ENCODE measurements around the gene MEP1B. TPM values are rescaled to one million over a fixed set of nuclear protein-coding genes. Genes with fewer than 3 reads are reported as not detected.
"Not testable (repeated sequence)": the region's sequence is repeated elsewhere in the genome, so short reads cannot be mapped to it uniquely, and the experiment has no call there.

MEP1B gene
- total and polyA plus RNA-seq, 4 donors: not detected

DNA sequence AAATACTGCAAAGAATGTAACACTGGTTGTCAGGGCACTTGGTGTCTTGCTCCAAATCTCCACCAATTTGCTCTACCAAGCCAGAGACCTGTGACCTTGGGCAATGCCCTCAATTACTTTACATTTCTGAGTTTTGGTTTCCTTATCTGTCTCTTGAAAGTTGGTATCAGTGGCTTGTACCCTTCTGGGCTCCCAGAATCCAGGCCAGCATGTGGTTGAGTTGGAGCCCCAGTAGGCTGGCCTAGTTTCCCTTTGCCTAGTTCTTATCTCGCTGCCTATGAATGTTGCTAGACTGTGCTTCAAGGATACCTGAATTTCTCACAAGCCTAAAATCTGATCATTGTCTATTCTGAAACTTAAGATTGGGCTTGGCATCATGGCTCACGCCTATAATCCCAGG lies 26.6 kb downstream of the MEP1B start:
- 93 to 95% methylated on average over 2 of the region's 2 CpGs for WGBS, 2 donors
- H3K9me3 ChIP-seq (ENCODE audit: control insufficient read depth in 4 of 4, insufficient read depth in 3 of 4, low read length in 3 of 4): no peaks in the 10 kb centered on the region
- ATAC-seq (ENCODE audit: insufficient read depth, low FRiP score): no peak

DNA sequence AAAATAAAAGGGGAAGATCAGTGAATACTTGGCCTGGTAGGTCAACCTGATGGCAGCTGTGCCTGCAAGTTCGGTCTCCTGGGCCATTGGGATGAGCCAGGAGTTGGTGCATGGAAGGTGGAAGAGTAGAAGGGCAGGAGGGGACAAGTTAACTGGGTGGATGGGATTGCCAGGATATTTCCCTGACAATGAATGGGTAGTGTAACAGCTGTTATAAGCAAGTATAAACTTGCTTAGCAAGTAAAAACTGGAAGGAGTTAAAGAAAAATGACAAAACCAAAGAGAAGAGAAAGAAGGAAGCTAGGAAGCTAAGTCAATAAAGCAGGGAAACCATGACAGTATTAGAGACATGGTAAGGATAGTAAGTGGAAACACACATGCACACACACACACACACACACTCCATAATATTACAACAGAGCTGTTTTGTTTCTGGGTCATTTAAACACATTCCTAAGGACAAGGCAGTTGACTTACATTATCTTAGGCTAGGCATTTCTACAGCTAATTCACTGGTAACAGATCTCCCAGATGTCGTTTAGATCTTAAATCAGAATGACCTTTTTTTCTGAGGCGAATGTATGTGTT lies 29.7 kb downstream of the MEP1B start:
- TF ChIP-seq, protein P1, sequence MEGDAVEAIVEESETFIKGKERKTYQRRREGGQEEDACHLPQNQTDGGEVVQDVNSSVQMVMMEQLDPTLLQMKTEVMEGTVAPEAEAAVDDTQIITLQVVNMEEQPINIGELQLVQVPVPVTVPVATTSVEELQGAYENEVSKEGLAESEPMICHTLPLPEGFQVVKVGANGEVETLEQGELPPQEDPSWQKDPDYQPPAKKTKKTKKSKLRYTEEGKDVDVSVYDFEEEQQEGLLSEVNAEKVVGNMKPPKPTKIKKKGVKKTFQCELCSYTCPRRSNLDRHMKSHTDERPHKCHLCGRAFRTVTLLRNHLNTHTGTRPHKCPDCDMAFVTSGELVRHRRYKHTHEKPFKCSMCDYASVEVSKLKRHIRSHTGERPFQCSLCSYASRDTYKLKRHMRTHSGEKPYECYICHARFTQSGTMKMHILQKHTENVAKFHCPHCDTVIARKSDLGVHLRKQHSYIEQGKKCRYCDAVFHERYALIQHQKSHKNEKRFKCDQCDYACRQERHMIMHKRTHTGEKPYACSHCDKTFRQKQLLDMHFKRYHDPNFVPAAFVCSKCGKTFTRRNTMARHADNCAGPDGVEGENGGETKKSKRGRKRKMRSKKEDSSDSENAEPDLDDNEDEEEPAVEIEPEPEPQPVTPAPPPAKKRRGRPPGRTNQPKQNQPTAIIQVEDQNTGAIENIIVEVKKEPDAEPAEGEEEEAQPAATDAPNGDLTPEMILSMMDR (IDR thresholded peaks at IDR 0.05; ENCODE audit: control extremely low read depth, extremely low read depth): no peak
- ATAC-seq (ENCODE audit: insufficient read depth, low FRiP score): no peak
- Histone ChIP-seq H3K4me3 (no peak overlapping the region), H3K27ac (ENCODE audit: low read depth in 1 of 2, low read length in 1 of 2) (no peak overlapping the region), H3K4me1 (ENCODE audit: control insufficient read depth in 5 of 5, insufficient read depth in 5 of 5, low read length in 5 of 5) (no peaks in the 10 kb centered on the region), H3K36me3 (ENCODE audit: control insufficient read depth in 4 of 4, insufficient read depth in 4 of 4, low read length in 4 of 4) (no peaks in the 10 kb centered on the region), H3K27me3 (ENCODE audit: control insufficient read depth in 3 of 3, insufficient read depth in 3 of 3, low read length in 2 of 3) (no peaks in the 10 kb centered on the region), H3K9ac (ENCODE audit: insufficient read depth in 1 of 2, low read length in 2 of 2) (no peak overlapping the region), H3K9me3 (ENCODE audit: control insufficient read depth in 4 of 4, insufficient read depth in 3 of 4, low read length in 3 of 4) (no peaks in the 10 kb centered on the region)
- peak in 1 of 3 donors; percentile 9 for DNase-seq
- WGBS, 2 donors: 78 to 83% methylated on average over 3 of the region's 3 CpGs

More for the DNA sequence above, 26.6 kb downstream of the MEP1B start:
- no peak overlapping the region for H3K9ac ChIP-seq (ENCODE audit: insufficient read depth in 1 of 2, low read length in 2 of 2)
- no peak overlapping the region for H3K4me3 ChIP-seq
- DNase-seq: no peak
- no peaks in the 10 kb centered on the region for H3K27me3 ChIP-seq (ENCODE audit: control insufficient read depth in 3 of 3, insufficient read depth in 3 of 3, low read length in 2 of 3)
- H3K36me3 ChIP-seq (ENCODE audit: control insufficient read depth in 4 of 4, insufficient read depth in 4 of 4, low read length in 4 of 4): no peaks in the 10 kb centered on the region
- H3K27ac ChIP-seq (ENCODE audit: low read depth in 1 of 2, low read length in 1 of 2): no peak overlapping the region
- TF ChIP-seq, protein P1 (IDR thresholded peaks at IDR 0.05; ENCODE audit: control extremely low read depth, extremely low read depth): no peak
- H3K4me1 ChIP-seq (ENCODE audit: control insufficient read depth in 5 of 5, insufficient read depth in 5 of 5, low read length in 5 of 5): no peaks in the 10 kb centered on the region

DNA sequence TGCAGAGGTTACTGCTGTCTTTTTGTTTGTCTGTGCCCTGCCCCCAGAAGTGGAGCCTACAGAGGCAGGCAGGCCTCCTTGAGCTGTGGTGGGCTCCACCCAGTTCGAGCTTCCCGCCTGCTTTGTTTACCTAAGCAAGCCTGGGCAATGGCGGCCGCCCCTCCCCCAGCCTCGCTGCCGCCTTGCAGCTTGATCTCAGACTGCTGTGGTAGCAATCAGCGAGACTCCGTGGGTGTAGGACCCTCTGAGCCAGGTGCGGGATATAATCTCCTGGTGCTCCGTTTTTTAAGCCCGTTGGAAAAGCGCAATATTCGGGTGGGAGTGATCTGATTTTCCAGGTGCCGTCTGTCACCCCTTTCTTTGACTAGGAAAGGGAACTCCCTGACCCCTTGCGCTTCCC lies 43.5 kb downstream of the MEP1B start:
- DNase-seq: not testable (repeated sequence)

DNA sequence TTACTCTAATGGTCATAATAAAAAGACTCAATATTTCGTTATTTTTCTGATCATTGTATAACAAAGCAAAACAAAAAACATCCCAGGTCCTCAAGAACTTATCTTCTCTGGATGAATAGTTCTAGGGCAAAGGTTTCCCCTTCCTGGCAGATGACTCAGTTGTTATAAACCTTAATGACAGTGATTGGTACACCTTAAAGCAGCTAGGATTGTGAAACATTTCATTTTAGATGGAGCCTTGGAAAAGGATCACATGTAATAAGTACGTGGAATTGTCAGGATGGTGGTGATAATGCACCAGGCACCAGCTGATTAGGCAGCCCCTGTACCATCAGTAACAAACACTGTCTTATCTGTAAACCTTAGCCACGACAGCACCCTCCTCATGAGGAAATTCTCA lies 47.2 kb downstream of the MEP1B start:
- H3K36me3 ChIP-seq (ENCODE audit: control insufficient read depth in 4 of 4, insufficient read depth in 4 of 4, low read length in 4 of 4): no peaks in the 10 kb centered on the region
- no peaks in the 10 kb centered on the region for H3K4me1 ChIP-seq (ENCODE audit: control insufficient read depth in 5 of 5, insufficient read depth in 5 of 5, low read length in 5 of 5)
- TF ChIP-seq, protein P1 (IDR thresholded peaks at IDR 0.05; ENCODE audit: control extremely low read depth, extremely low read depth): no peak
- no peak overlapping the region for H3K9ac ChIP-seq (ENCODE audit: insufficient read depth in 1 of 2, low read length in 2 of 2)
- H3K27ac ChIP-seq (ENCODE audit: low read depth in 1 of 2, low read length in 1 of 2): no peak overlapping the region
- no peaks in the 10 kb centered on the region for H3K27me3 ChIP-seq (ENCODE audit: control insufficient read depth in 3 of 3, insufficient read depth in 3 of 3, low read length in 2 of 3)
- no peak for ATAC-seq (ENCODE audit: insufficient read depth, low FRiP score)
- no peak for DNase-seq
- H3K4me3 ChIP-seq: no peak overlapping the region
- WGBS, 2 donors: 70 to 82% methylated on average over 3 of the region's 3 CpGs
- no peaks in the 10 kb centered on the region for H3K9me3 ChIP-seq (ENCODE audit: control insufficient read depth in 4 of 4, insufficient read depth in 3 of 4, low read length in 3 of 4)

More for the DNA sequence above, 43.5 kb downstream of the MEP1B start:
- ATAC-seq (ENCODE audit: insufficient read depth, low FRiP score); H3K27me3 ChIP-seq (ENCODE audit: control insufficient read depth in 3 of 3, insufficient read depth in 3 of 3, low read length in 2 of 3); H3K27ac ChIP-seq (ENCODE audit: low read depth in 1 of 2, low read length in 1 of 2); H3K9ac ChIP-seq (ENCODE audit: insufficient read depth in 1 of 2, low read length in 2 of 2); H3K4me1 ChIP-seq (ENCODE audit: control insufficient read depth in 5 of 5, insufficient read depth in 5 of 5, low read length in 5 of 5); H3K9me3 ChIP-seq (ENCODE audit: control insufficient read depth in 4 of 4, insufficient read depth in 3 of 4, low read length in 3 of 4); H3K4me3 ChIP-seq; H3K36me3 ChIP-seq (ENCODE audit: control insufficient read depth in 4 of 4, insufficient read depth in 4 of 4, low read length in 4 of 4): not testable (repeated sequence)
- 95 to 99% methylated on average over 14 to 15 of the region's 15 CpGs for WGBS, 2 donors

All from lung (tissue), 12 donors.